Measurements from ENCODE around the gene DNAJC1.

DNAJC1 gene

GRCh38 chr10:21814866-21815265 lies 188.7 kb downstream of the DNAJC1 start:
- TF ChIP-seq ZFX (IDR thresholded peaks at IDR 0.05; ENCODE audit: borderline replicate concordance): no peak
- TF ChIP-seq, protein P1, sequence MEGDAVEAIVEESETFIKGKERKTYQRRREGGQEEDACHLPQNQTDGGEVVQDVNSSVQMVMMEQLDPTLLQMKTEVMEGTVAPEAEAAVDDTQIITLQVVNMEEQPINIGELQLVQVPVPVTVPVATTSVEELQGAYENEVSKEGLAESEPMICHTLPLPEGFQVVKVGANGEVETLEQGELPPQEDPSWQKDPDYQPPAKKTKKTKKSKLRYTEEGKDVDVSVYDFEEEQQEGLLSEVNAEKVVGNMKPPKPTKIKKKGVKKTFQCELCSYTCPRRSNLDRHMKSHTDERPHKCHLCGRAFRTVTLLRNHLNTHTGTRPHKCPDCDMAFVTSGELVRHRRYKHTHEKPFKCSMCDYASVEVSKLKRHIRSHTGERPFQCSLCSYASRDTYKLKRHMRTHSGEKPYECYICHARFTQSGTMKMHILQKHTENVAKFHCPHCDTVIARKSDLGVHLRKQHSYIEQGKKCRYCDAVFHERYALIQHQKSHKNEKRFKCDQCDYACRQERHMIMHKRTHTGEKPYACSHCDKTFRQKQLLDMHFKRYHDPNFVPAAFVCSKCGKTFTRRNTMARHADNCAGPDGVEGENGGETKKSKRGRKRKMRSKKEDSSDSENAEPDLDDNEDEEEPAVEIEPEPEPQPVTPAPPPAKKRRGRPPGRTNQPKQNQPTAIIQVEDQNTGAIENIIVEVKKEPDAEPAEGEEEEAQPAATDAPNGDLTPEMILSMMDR (IDR thresholded peaks at IDR 0.05): no peak
- no peak overlapping the region for H3K27ac ChIP-seq

DNA sequence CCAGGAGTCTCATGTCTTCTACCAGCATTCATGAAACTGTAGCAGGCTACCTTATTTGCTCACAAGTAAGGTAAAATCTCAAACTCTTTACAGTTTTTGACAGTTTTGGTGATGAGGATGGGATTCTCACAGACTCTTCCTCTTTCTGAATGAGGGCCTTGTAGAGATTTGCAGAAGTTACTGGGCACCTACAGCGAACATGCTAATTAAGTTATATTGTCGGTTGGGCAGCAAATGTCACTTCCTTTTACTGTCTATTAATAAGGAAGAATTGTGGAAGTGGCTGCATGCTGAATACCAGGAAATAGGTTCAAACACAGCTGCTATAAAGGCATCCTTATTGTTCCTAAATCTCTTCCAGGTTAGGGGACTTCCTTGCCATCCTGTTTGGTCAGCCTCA lies 189.6 kb downstream of the DNAJC1 start:
- no peak overlapping the region for H3K27ac ChIP-seq
- TF ChIP-seq, protein P1 (IDR thresholded peaks at IDR 0.05): no peak
- TF ChIP-seq ZFX (IDR thresholded peaks at IDR 0.05; ENCODE audit: borderline replicate concordance): no peak

GRCh38 chr10:21811245-21811585 lies 192.3 kb downstream of the DNAJC1 start:
- H3K27ac ChIP-seq: no peak overlapping the region
- TF ChIP-seq, protein P1 (IDR thresholded peaks at IDR 0.05): no peak
- no peak for TF ChIP-seq ZFX (IDR thresholded peaks at IDR 0.05; ENCODE audit: borderline replicate concordance)

DNA sequence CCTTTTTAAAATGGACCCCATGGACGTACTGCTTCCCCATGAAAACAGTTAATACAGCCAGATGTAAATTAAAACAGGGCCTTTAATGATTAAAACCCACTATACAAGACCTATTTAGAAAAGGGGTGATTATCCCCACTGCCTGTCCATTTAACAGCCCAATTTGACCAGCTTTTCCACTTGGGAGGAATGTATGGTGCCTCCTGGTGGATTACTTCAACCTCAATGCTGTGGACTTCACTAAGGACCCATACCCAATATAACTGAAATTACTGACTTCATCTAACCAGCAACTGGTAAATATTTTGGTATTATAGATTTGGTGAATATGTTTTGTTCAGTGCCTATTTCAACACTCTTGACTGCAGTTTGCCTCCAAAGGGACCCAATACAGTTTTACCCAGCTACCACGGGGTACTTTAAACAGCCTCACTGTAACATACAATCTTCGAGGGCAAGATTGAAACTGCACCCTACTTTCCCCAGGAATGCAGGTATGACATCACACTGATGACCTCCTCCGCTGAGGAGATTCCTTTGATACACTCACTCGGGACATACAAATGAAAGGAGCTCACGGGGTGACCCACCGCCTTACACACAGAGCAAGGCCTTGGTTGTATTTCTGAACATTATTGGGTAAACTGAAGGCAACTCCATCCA lies 192.8 kb downstream of the DNAJC1 start:
- no peak overlapping the region for H3K27ac ChIP-seq
- no peak for TF ChIP-seq ZFX (IDR thresholded peaks at IDR 0.05; ENCODE audit: borderline replicate concordance)
- TF ChIP-seq, protein P1 (IDR thresholded peaks at IDR 0.05): no peak

- no peak overlapping the region for H3K27ac ChIP-seq
- no peak for TF ChIP-seq ZFX (IDR thresholded peaks at IDR 0.05; ENCODE audit: borderline replicate concordance)
- TF ChIP-seq, protein P1 (IDR thresholded peaks at IDR 0.05): no peak
These were observed 195.0 kb downstream of the DNAJC1 start for GRCh38 chr10:21808550-21808949.

GRCh38 chr10:21807180-21807579 lies 196.3 kb downstream of the DNAJC1 start:
- TF ChIP-seq, protein P1 (IDR thresholded peaks at IDR 0.05): no peak
- TF ChIP-seq ZFX (IDR thresholded peaks at IDR 0.05; ENCODE audit: borderline replicate concordance): no peak
- H3K27ac ChIP-seq: no peak overlapping the region

- H3K27ac ChIP-seq: no peak overlapping the region
- no peak for TF ChIP-seq ZFX (IDR thresholded peaks at IDR 0.05; ENCODE audit: borderline replicate concordance)
- TF ChIP-seq, protein P1 (IDR thresholded peaks at IDR 0.05): no peak
These were observed 200.2 kb downstream of the DNAJC1 start for GRCh38 chr10:21803374-21803773.

Data from 22Rv1 (cell line).